ENCODE data around the gene FOXA3. TPM values are rescaled to one million over a fixed set of nuclear protein-coding genes. Genes with fewer than 3 reads are reported as not detected.
"Not testable (repeated sequence)": the region's sequence is repeated elsewhere in the genome, so short reads cannot be mapped to it uniquely, and the experiment has no call there.

FOXA3 gene
- total RNA-seq, 1 experiment from 2014 or later, result 2.6 TPM

DNA sequence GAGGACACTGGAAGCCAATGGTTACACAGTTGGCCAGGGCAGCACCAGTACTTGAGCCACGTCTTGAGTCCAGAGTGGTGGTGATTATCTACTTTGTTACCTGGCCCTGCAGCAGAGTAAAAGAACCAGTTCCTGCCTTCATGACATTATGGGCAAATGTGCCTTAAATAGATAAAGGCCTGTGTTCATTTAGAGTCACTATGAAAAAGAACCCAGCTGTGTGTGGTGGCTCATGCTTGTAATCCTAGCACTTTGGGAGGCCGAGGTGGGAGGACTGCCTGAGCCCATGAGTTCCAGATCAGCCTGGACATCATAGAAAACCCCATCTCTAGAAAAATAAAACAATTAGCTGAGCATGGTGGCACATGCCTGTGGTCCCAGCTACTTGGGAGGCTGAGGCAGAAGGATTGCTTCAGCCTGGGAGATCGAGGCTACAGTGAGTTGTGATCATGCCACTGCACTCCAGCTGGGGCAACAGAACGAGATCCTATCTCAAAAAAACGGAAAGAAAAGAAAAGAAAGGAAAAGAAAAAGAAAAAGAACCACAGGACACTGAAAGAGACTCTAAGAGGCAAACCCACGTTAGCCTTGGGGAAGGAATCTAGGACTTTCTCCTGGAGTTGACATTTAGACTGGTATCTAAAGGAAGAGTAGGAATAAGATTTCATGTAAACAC lies 25.2 kb downstream of the FOXA3 start:
- DNase-seq (ENCODE audit: low read depth), result no peak

DNA sequence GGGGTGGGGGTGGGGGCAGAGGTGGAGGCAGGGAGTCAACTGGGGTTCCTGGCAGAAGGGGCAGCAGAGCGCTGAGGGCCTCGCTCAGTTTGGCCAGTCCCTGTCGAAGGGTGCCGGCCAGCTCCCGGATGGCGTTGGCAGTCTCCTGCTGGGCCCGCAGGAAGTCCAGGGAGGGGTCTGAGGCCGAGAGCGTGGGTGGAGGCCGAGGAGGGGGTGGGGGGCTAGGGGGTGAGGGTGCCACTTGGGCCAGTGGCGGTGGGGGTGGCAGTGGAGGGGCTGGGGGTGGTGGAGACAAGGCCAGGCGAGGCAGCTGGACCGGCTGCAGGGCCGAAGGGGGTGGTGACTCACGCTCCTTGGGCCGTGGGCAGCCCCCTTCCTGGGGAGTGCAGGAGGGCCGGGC lies 26.8 kb downstream of the FOXA3 start:
- DNase-seq (ENCODE audit: low read depth), result no peak

DNA sequence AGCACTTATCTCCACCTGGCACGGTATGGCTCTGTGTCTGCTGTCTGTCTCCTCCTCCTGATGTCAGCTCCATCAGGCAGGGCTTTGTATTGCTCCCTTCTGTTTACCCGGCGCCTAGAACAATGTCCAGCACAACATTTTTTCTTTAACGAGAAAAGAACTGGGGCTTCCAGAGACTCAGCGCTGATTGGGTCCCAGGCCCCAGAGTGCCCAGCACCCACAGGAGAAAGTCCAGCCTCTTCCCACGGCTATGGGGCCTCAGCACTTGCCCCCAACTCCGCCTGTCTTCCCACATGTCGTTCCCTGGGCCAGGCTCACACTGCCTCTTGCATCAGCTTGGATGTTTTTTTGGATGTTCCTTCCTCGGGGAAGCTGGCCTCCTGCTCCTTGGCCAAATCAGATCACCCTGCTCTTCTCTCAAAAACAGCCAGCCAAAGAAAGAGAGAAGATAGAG lies 31.4 kb downstream of the FOXA3 start:
- no peak for DNase-seq (ENCODE audit: low read depth)

DNA sequence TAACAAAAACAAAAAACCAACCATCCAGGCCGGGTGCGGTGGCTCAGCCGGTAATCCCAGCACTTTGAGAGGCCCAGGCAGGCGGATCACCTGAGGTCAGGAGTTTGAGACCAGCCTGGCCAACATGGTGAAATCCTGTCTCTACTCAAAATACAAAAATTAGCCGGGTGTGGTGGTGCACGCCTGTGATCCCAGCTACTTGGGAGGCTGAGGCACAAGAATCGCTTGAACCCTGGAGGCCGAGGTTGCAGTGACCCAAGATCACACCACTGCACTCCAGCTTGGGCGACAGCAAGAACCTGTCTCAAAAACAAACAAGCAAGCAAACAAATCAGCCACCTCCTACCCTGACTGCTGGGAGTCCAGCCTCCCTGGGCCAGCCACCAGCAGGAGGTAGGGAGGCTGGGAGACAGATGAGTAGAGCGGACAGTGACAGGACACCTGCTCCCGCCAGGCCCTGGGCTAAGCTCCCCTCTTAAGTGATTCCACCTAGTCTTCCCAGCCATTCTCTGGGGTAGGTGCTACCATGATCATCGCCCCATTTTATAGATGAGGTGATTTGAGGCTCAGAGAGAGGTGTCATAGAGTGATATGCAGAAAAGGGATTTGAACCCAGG lies 32.0 kb downstream of the FOXA3 start:
- not testable (repeated sequence) for DNase-seq (ENCODE audit: low read depth)

DNA sequence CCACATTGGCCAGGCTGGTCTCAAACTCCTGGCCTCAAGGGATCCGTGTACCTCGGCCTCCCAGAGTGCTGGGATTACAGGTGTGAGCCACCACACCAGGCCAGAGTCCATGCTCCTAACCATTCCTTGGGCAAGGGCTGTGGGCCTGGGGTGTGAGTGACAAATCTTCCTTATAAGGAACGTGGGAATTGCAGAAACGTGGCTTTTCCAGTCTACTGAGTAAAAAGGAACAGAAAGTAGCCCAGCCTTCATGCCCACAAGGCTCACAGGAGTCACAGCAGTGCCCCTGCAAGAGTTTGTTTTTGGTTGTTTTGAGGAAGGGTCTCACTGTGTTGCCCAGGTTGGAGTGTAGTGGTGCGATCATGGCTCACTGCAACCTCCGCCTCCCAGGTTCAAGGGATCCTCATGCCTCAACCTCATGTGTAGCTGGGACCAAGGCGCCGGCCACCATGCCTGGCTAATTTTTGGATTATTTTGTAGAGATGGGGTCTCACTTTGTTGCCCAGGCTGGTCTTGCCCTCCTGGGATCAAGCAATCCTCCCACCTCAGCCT lies 33.2 kb downstream of the FOXA3 start:
- DNase-seq (ENCODE audit: low read depth), result no peak

DNA sequence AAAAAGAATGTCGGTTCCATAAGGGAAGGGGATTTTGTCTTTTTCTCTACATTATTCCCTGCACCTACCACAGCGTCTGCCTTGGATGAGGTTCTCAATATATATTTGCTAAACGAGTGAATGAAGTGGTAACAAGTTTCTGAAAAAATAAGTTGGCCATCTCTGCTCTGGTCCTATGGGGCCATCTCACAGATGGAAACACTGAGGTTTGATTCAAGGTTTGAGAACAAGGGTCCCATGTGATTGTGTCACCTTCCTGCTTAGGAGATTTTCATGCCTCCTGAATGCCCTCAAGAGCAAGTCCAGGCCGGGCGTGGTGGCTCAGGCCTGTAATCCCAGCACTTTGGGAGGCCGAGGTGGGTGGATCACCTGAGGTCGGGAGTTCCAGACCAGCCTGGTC lies 35.1 kb downstream of the FOXA3 start:
- no peak for DNase-seq (ENCODE audit: low read depth)

DNA sequence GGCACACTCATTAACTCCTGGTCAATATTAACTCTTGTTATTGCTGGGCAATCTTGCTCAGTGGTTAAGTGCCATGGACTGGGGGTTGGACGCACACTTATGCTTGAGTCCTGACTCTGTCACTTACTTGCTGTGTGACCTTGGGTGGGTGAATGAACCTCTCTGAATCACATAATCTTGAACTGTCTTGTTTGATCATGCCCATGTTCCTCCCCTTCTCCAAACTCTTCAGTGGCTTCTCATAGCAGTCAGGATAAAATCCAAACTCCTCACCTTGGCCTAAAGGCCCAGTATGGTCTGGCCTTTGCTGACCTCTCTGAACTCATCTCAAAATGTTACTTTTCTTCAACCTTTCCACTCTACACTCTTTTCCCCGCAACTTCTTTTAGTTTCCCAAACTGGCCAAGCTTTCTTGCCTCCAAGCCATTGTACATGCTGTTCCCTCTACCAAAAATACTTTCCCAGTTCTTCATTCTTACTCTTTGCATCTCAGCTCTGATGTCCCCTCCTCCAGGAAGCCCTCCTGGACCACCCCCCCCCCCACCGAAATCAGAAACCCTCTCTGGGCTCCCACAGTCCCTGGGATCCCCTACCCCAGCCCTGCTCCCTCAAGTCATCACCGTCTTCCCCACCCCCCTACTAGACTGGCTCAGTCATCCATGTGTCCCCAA lies 35.9 kb downstream of the FOXA3 start:
- no peak for DNase-seq (ENCODE audit: low read depth)

DNA sequence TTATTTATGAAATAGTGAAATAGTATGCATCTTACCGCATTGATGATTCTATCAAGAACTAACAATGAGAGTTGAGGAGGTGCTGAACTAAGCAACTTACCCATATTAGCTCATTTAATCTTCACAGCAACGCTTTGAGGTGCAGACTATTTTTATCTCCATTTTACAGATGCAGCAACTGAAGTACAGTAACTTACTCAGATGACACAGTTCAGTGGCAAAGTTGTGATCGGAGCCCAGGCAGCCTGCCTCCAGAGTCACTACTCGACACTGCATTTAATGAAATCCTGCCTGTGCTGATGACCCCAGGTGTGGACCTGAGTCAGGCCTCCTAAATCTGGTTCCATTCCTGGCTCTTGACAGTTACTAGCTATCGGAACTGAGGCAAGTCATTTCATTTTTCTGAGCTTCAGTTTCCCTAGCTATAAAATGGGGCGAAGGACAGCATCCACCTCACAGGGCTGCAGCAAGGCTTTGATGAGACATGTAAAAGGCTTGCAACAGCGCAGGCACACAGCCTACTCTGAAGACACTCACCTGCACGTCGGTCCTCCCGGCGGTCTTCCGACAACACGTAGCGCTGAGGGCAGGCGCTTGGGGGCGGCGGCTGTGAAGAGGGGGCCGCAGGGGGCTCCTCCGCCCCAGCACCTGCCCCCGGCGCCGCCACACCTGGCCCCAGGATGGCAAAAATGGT lies 36.8 kb downstream of the FOXA3 start:
- DNase-seq (ENCODE audit: low read depth), result no peak

DNA sequence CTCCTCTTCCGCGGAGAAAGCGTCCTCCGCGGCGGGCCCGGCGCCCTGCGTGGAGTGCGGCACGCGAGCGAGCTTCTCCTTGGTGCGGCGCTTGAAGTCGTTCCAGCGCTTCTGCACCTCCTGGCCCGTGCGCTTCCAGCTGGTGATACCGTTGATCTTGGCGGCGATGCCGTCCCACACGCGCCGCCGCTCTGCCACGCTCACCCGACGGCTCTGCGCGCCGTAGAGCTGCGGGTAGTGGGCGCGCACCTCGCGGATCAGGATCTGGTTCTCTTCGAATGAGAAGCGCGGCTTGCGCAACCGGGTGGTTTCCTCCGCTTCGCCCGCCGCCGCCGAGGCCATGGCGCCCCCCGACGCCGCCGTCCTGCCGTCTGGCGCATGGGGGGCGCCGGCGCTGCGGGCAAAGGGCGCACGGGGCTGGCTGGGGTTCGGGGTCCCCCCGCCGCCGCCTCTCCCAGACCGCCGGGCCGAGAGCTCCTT lies 37.3 kb downstream of the FOXA3 start:
- no peak for DNase-seq (ENCODE audit: low read depth)

DNA sequence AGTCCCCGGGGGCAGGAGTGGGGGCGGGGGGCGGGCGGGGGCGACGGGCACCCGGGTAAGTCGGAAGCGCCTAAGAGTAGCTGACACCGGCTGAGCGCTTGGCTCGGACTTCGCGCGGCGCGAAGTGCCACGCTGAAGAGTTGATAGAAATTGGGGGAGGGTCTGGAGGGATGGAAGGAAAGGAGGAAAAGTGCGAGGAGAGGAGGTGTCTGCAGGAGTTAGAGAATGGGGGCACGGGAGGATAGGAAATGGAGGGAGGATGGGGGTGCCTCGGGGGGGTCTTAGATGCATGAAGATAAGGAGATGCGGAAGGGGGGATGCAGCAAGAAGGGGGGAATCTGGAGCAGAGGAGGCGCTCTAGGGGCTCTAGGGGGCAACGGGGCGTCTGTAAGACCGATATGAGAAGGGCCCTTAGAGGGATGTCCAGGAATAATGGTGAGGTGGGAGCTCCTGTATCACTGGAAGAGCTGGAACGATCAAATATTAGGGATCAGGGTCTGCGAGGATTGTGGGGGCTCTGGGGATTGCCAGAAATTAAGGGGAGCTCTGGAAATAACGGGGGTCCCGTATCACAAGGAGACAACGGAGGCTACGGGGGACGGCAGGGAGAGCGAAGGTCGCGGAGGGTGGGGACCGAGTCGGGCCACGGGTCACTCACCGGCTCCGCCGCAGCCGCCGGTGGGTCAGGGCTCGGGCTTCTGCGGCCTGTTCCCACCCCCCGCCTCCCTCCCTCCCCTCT lies 38.0 kb downstream of the FOXA3 start, which contains the start of gene MYPOP:
Gene MYPOP, minus strand, starts transcription at position 702 of the 739 bp plus-strand sequence. CDS start 840 bp downstream, outside the sequence.
- DNase-seq (ENCODE audit: low read depth), result no peak

DNA sequence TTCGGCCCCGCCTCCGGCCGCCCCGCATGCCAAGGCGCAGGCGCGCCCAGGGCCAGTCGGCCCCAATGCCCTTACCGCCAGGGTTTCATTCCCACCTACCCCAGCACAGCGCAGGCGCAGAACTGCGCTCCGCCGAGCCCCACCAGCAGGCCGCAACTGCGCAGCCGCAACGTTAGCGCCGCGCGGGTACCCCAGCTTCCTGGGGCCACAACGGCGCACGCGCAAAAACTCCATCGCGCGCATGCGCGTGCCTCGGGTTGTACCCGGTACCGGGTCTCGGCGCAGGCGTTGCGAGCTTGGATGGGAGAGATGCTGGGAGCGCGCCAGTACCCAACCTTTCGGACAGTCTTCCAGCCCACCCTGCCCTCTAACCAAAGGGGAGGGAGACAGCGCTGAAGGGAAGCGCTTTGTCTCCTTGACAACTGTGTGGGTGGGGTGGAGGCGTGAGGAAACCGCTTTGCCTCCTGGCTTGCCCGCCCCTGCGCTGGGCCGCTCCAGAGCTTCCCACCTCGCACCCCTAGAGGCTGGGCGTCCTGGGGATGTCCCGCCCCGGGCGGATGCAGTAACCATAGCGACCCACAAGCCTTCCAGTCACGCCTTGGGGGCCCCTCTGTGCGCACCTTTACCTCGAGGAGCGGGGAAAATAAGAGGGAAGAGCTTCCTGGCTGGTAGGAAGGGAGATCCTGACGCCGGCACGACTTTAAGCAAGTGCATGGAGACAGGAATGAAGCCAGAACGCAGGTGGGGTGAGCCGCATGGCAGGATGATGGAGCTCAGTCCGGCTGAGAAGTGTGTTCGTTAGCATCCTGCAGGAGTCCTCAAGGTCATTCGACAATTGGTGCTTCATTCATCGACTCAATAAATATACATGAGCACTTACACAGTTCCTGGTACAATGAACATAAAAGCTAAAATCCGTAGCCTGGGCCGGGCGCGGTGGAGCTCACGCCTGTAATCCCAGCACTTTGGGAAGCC lies 38.8 kb downstream of the FOXA3 start:
- DNase-seq (ENCODE audit: low read depth), result peak; percentile 100

DNA sequence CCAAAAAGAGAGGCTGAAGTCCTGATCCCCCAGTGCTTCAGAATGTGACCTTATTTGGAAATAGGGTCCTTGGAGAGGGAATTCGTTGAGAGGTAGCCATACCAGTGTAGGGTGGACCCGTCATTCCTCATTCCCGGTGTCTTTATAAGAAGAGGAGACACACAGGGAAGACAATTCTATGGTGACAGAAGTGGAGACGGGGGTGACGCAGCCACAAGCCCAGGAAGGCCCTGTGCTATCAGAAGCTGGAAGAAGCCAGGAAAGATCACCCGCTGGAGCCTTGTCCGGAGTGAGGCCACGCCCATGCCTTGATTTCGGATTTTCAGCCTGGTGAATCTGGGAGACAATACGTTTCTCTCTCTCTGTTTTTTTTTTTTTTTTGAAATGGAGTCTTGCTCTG lies 40.9 kb downstream of the FOXA3 start:
- no peak for DNase-seq (ENCODE audit: low read depth)

DNA sequence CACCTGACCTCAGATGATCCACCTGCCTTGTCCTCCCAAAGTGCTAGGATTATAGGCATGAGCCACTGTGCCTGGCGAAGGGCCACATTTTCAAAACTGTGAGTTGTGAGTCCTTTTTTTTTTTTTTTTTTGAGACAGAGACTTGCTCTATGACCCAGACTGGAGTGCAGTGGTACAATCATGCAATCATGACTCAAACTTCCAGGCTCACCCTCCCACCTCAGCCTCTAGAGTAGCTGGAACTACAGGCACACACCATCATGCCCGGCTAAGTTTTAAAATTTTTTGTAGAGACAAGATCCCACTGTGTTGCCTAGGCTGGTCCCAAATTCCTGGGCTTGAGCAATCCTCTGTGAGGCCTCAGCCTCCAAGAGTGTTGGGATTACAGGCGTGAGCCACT lies 42.1 kb downstream of the FOXA3 start:
- peak; percentile 79 for DNase-seq (ENCODE audit: low read depth)

DNA sequence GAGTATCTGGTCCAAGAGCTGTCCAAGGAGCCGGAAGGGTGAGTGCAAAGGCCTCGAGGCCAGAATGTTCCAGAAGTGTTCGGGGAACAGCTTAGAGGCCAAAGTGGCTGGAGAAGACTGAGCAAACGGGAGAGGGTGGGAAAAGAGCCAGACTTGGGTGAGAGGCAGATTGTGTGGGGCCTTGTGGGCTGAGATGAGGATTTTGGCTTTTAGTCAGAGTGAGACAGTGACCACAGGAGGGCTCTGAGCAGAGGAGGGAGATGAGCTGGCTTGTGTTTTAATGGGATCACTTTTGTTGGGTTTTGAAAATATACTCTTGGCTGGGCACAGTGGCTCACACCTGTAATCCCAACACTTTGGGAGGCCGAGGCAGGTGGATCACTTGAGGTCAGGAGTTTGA lies 44.8 kb downstream of the FOXA3 start:
- DNase-seq (ENCODE audit: low read depth), result peak; percentile 64

DNA sequence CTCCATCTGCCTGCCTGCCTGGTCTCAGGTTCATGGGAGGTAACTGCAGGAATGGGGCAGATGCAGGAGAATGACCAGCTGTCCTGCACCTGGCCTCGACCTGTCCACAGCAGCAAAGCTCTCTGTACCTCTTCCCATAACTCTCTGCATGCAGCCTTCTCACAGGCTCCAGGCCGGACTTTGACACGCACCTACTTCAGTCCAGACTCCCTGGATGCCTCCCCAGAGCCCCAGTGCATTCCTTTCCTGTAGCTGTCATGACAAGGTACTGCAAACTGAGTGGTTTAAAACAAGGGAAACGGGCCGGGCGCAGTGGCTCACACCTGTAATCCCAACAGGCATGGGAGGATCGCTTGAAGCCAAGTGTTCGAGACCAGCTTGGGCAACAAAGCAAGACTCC lies 47.2 kb downstream of the FOXA3 start:
- DNase-seq (ENCODE audit: low read depth), result no peak

DNA sequence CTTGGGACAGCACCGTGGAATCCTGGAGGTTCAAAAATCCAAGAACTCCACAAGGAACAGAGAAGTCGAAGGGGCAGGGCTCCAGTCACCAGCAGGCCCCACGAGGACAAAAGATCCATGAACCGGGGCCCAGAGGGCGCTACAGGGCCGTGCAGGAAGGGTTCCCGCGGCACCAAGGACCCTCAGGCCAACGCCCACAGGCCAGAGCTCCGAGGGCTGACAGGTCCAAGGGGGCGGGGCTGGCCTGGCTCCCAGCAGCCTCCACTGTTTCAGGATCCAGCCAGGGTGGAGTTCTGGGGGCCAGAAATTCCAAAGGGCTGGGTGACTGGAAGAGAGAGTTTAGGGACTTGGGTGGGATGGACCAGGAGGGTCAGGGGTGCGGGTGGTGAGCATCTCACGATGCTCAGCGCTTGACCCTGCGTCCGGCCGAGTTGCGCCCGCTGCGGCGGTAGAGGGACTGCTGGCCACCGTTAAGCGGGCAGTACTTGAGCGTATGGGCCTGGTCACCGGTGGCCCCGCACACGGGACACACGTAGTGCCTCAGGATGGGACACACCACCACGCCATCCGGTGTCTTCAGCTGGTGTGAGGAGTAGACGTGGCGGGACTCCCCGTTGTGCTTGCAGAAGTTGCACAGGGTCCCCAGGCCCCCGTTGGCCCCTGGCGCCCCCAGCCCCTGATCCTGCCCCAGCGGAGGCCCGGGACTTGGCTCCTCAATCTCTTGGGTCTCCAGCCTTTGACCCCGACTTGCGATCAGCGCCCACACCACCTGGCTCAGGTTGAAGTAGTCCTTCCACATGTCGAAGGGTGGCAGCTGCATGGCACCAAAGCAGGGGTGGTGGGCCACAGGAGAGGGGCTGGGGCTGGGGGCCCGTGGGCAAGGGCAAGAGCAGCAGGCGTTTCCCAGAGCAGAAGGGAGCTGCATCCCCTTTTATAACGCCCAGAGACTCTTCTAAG lies 50.0 kb downstream of the FOXA3 start, which contains the start of gene NANOS2:
Gene NANOS2, minus strand, starts transcription at position 905 of the 957 bp plus-strand sequence. Its CDS starts 85 bp downstream, at position 820.
- DNase-seq (ENCODE audit: low read depth), result peak; percentile 65

DNA sequence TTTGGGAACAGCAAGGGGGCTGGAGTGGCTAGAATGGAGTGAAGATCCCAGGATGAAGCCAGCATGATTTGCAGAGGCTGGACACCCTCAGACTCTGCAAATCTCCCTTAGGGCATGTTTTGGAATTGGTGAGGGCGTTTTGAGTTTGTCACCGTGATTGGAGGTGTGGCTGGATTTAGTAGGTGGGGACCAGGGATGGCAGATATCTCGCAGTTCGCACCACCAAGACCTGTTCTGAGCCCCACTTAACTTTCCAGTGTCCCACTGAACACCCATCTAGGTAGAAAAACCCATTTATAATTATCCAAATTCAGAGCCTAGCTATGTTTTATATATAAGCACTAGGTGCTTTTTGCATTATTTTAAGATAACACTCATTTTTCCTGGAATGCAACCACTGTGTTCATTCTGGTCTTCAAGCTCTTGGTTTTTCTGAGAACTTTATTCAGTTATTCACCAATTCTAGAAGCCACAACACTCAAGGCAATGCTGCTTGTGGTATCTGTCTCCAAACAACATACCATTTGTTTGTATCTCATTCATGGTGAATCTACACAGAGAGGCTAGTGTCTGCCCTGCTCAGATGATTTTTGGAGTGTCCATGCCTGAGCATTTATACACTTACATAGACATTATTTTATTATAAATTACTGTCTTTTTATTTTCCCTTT lies 53.4 kb downstream of the FOXA3 start:
- no peak for DNase-seq (ENCODE audit: low read depth)

DNA sequence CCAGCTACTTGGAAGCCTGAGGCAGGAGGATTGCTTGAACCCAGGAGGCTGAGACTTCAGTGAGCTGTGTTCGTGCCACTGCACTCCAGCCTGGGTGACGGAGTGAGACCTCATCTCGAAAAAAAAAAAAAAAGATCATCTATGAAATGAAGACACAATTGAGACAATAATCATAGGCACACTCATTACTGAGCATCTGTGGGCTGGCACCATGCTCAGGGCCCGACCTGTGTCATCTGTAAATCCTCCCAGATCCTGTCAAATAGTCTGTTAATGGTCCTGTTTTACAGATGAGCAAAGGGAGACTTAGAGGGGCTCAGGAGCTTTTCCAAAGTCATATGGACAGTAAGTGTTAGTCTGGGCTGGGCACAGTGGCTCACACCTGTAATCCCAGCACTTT lies 54.6 kb downstream of the FOXA3 start:
- no peak for DNase-seq (ENCODE audit: low read depth)
